Upper lobe of left lung (tissue), 4 donors: ENCODE measurements around the gene PRELP.

Source experiments
- CTCF ChIP-seq, 6 experiments: fragments of 450-650 bp in 4 of 6; fragments of 200-600 bp in 2 of 6; sonication (generic) in 2 of 6; IDR thresholded peaks; one replicate each; pipeline ENCODE4 v1.5.1; 2016 to 2019; ENCODE audit warnings: antibody characterized with exemption in 6 of 6
- EP300 ChIP-seq, 4 donors: sonication (generic); formaldehyde crosslinking; IDR thresholded peaks; one replicate each; pipeline ENCODE4 v1.5.1; 2017; ENCODE audit warnings: antibody characterized with exemption in 4 of 4, control low read depth in 2 of 4
- POLR2AphosphoS5 ChIP-seq, 2 donors: sonication (generic); formaldehyde crosslinking; IDR thresholded peaks; one replicate each; pipeline ENCODE4 v1.5.1; 2017; ENCODE audit warnings: antibody characterized with exemption in 2 of 2

DNA sequence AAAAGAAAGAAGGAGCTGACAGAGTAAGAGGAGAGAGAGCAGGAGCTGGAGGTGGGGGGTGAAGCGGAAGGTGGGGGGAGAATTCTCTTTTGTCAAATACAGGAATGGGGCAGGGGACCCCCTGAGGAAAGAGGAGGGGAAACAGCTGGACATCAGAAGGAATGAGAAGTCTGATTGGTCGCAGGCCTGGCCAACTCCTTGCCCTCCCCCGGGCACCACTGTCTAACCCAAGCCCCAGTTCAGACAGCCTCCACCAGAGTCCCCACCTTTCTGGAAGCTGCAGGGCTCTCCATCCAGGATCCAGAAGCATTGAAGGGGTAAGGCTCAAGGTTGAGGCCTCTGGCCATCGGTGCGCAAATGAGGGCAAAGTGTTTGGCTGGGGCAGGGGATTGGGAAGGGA lies 18.3 kb downstream of the PRELP start, which contains the start of gene OPTC:
- TF ChIP-seq POLR2AphosphoS5 (IDR thresholded peaks at IDR 0.05) (no peak), CTCF (IDR thresholded peaks at IDR 0.05) (no peak), EP300 (IDR thresholded peaks at IDR 0.05) (no peak)
